G401 (cell line): Measurements from ENCODE around the gene ICE2. TPM values are rescaled to one million over a fixed set of nuclear protein-coding genes. Genes with fewer than 3 reads are reported as not detected.

Source experiments
- DNase-seq: peaks from one replicate; pipeline ENCODE4 v3.0.0-alpha.2; 2015; ENCODE audit warnings: low spot score
- in situ Hi-C: cut with HindIII; loops from 2 replicates; pipeline ENCODE4 v1.10.0; 2016; ENCODE audit warnings: low sequenced_read_pairs, mixed read lengths
- total RNA-seq: library from RNA; depleted of rRNA; stranded (reverse); fragments of >200 nt; shearing (Covaris generic); gene quantifications from 2 replicates; pipeline ENCODE4 v1.2.3, GENCODE V29; 2014

The ICE2 gene
- total RNA-seq, 1 experiment from 2014 or later = 13.3 TPM

- in situ Hi-C loops = no loop called here
Observed at GRCh38 chr15:60460931-60461330, 18.0 kb downstream of the ICE2 start.

GRCh38 chr15:60458721-60459120 lies 20.2 kb downstream of the ICE2 start:
- in situ Hi-C loops = no loop called here

More at GRCh38 chr15:60460931-60461330, 18.0 kb downstream of the ICE2 start:
- no peak for DNase-seq

DNA sequence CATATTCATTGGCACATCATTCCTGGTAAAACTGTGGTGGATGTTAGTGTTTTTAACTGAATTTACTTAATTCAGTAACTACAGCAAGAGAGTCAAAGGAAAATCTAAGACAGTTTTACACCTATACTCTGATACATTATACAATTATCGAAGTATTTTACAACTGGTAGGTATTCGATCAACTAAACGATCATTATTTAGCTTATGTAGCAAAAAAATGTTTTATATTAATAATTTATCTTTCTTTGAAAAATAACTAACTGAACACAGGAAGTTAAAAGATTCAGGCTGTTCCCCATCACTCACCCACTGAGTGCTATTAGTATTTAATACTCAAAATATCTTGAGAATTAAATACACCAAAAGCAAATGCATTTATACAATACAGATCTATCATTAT lies 21.0 kb downstream of the ICE2 start:
- DNase-seq = no peak
- in situ Hi-C loops = no loop called here

More at GRCh38 chr15:60458721-60459120, 20.2 kb downstream of the ICE2 start:
- DNase-seq = no peak

DNA sequence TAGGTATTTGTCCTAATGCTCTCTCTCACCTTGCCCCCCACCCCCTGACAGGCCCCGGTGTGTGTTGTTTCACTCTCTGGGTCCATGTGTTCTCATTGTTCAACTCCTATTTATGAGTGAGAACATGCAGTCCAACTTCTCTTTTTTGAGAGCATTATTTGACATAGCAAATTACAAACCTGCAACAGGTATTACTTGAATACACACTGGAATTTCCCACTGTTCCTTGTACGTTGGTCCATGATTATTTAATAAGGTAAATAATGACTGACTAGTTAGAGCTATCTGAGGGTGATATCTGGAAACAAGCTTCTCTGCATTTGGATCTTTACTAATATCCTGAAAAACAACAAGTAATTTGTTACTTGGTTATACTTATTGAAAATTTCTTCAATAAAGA lies 24.1 kb downstream of the ICE2 start:
- in situ Hi-C loops = no loop called here
- no peak for DNase-seq

GRCh38 chr15:60448668-60449360 lies 30.1 kb downstream of the ICE2 start:
- DNase-seq = no peak
- in situ Hi-C loops = no loop called here

GRCh38 chr15:60444289-60444912 lies 34.5 kb downstream of the ICE2 start:
- peak; percentile 5 for DNase-seq
- in situ Hi-C loops = no loop called here

- in situ Hi-C loops = no loop called here
- no peak for DNase-seq
Observed at GRCh38 chr15:60442763-60443162, 36.2 kb downstream of the ICE2 start.

DNA sequence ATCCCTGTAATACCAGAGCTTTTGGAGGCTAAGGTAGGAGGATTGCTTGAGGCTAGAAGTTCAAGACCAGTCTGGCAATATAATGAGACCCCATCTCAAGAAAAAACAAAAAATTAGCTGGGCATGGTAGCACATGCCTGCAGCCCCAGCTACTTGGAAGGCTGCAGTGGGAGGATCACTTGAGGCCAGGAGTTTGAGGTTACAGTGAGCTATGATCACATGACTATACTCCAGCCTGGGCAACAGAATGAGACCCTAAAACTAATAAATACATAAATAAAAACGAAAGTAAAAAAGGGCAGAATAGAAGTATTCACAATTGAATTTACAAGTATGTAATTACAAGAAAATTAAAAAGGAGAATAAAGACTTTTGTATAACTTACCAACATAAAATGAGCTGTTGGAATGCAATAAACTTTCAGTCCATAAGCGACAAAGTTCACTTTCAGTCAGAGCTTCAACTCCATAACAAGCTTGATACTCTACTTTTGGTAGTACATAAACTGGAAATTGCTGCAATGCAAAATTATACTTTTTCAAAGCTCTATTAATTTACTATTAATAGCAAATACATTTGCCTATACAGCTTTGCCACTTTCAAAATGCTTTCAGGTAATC lies 36.8 kb downstream of the ICE2 start:
- no peak for DNase-seq
- in situ Hi-C loops = no loop called here

GRCh38 chr15:60441331-60441730 lies 37.6 kb downstream of the ICE2 start:
- in situ Hi-C loops = no loop called here
- no peak for DNase-seq

GRCh38 chr15:60438646-60439045 lies 40.3 kb downstream of the ICE2 start:
- no peak for DNase-seq
- in situ Hi-C loops = no loop called here

DNA sequence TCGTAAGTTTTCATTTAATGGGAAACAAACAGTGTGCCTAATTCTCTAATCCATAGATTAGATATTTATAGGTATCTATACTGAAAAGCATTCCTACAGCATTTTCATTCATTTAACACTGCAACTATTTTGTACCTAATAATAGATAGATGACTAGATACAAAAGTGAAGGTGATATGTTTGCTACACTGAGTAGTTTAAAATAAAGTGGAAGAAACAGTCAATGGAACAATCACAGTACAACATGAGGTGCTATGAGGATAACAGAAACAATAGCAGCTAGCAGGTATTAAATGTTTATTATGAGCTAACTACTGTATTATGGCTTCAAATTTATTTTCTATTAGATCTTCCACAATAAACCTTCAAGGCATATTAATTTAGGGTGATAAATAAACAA lies 50.0 kb downstream of the ICE2 start:
- no peak for DNase-seq
- in situ Hi-C loops = no loop called here

GRCh38 chr15:60426870-60427508 lies 52.0 kb downstream of the ICE2 start:
- in situ Hi-C loops = no loop called here
- DNase-seq = no peak

GRCh38 chr15:60425461-60425860 lies 53.5 kb downstream of the ICE2 start:
- in situ Hi-C loops = no loop called here
- DNase-seq = no peak

DNA sequence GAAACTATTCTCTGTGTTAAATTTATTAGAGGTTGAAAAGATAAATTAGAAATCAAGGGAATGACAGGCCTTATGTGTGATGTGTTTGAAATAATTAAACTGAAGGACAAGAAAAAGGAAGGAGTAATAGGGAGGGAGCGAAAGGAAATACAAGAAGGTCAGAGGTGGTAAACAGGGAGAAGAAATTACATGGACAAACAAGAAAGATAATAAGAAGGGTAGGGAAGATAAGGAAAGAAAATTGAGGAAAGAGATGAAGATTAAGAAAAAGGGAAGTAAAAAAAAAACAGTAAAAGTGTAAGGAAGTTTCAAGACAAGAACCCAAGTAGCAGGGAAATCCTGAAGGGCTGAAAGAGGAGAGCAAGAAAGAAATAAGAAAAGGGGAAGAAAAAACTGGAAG lies 54.9 kb downstream of the ICE2 start:
- in situ Hi-C loops = no loop called here
- no peak for DNase-seq

GRCh38 chr15:60423537-60423936 lies 55.4 kb downstream of the ICE2 start:
- in situ Hi-C loops = no loop called here
- DNase-seq = peak; percentile 17

DNA sequence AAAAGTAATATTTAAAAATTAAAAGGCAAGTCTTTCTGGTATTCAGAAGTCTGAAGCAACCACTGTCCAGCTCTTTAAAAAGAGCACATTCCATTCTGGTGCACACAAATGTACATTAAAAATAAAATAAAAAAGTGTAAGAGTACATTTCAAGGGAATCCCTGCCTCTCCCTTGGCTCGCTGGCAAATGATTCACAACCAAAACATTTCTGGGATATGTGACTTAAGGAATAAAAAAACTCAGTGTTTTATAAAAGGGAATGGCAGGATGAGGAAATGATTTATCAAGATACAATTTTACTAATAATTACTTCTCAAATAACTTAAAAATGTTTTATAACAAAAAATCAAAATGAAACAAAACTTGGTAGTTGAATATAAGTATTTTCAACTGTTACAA lies 57.4 kb downstream of the ICE2 start:
- in situ Hi-C loops = no loop called here
- no peak for DNase-seq

GRCh38 chr15:60420203-60420716 lies 58.7 kb downstream of the ICE2 start:
- no peak for DNase-seq
- in situ Hi-C loops = no loop called here

DNA sequence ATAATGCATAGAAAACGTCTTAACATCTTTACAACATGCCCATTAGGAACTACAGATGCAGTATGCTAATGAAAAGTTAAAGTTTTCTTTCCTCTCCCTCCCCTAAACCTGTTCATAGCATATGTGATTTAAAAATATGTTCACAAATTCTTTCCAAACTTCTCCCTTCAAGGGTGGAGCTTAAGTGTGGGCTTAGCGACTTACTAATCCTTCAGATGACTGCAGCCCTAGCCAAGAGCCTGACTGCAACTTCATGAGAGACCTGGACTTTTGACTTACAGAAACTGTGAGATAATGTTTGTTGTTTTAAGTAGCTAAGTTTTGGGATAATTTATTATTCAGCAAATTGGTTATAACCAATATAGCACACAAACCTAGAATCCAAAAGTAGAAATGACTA lies 59.2 kb downstream of the ICE2 start:
- DNase-seq = no peak

DNA sequence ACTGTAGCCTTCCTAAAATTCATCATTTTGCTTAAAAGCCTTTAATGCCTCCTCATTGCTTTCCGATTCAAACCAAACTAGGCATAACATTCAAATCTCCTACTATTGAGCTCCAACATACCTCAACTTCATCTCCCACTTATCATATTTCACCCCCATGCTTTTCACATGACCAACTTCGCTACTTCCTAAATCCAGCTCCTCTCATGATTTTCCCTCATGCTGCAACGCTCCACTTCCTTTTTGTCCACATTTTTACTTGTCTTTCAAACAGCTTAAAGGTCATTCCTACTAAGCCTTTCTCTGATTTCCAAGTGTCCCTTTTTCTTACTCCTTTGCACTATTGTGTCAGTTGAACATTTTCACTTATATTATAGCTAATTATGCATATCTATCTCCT lies 60.8 kb downstream of the ICE2 start:
- DNase-seq = no peak
- in situ Hi-C loops = no loop called here

More for the DNA sequence above, 59.2 kb downstream of the ICE2 start:
- in situ Hi-C loops = no loop called here

DNA sequence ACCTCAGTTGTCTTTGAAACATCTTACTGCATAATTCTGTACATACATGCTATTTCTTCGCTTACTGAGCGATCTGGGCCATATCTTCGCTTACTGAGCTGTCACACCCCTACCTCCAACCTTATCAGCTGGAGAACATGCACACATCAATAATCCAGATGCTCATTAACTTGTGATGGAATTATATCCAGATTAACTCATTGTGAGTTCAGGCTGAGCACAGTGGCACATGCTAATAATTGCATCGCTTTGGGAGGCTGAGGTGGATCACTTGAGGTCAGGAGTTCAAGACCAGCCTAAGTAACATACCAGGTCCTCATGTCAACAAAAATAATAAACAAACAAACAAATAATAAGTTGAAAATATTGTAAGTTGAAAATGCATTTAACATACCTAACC lies 61.8 kb downstream of the ICE2 start:
- in situ Hi-C loops = no loop called here

More for the DNA sequence above, 61.8 kb downstream of the ICE2 start:
- DNase-seq = no peak
